Occipital lobe (tissue), 2 donors: Measurements from ENCODE around the gene SCIN. TPM values are rescaled to one million over a fixed set of nuclear protein-coding genes. Genes with fewer than 3 reads are reported as not detected.
"Not testable (repeated sequence)": the region's sequence is repeated elsewhere in the genome, so short reads cannot be mapped to it uniquely, and the experiment has no call there.

ENCODE experiments used
- DNase-seq: peaks from one replicate; lab custom pipeline; 2025; lab: John Stamatoyannopoulos, UW
- total RNA-seq: library from RNA; depleted of rRNA; stranded (reverse); fragments of >200 nt; gene quantifications from one replicate; pipeline ENCODE4 v1.2.3, GENCODE V29; 2014

The SCIN gene
- total RNA-seq, 1 donor from 2014 or later: 1.6 TPM

DNA sequence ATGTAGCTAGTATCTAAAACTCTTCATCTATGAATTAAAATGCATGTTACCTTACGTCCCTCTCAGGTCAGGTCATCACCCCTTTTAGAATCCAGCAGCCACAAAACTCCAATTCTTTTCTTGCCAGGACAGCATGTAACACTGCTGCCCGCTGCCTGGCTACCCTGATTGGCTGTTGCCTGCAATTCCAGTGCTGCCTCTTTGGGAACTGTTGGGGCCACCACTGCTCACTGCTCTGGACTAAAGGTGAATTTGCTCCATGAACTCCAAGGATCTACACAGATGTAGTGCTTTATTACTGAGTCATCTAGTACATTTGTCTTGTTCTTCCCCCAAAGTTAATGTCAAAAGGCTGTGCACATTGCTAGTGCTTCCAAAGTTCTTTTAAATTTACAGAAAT is 40.4 kb downstream of the SCIN start:
- no peak for DNase-seq

DNA sequence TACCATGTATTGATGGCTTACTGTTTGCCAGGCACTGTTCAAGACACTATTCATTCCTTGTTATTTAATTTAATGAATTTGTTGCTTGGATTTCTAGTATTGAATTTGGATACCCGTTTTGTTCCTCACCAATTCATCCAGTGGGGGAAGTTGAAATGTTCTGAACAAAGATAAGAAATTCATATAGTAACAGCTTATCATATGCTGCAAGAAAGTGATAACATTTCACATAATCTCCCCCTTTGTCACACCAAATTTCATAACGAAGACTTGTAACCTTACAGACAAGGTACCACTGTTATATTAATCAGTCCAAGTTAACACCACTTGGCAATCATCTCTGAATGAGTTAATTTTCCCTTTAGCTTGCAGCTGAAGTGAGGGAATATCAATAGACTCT is 42.1 kb downstream of the SCIN start:
- no peak for DNase-seq

DNA sequence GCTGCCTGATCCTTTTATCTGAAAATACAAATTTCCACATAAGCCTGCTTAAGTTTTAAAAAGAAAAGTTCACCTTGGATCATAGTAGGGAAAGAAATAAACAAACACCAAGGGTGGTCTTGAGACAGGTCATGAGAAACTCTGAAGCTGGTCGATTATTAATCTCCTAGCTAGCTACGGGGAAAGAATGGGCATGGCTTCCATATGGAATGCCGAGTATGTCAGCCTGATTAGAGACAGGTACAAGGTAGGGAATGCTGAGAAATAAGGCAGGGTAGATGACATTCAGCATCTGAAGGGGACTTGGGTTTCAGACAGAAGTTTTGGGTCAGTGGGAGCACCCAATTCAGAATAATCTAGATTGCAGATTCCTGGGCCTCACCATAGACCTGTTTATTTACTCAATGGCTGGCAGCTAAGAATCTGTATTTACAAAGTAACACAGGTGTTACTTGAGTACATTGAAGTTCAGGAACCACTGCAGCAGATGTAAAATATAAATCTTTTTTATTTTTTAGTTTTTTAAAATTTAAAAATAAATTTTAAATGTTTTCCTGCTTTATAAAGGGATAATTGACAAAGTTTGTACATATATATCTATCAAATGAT is 49.0 kb downstream of the SCIN start:
- DNase-seq: no peak

DNA sequence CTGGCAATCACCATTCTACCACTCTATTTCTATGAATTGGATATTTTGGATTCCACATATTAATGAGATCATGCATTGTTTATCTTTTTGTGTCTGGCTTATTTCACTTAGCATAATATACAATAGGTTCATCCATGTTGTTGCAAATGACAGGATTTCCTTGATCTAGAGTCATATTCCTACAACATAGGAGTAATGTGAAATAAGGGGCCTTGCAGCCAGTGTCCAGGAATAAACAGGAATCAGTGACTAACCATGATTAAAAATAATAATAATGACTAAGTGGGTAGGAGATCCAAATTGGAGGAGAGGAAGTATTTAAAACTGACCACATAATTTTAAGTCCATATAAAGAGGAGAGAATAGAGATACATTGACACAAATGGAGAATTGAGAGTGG is 49.9 kb downstream of the SCIN start:
- DNase-seq: no peak

DNA sequence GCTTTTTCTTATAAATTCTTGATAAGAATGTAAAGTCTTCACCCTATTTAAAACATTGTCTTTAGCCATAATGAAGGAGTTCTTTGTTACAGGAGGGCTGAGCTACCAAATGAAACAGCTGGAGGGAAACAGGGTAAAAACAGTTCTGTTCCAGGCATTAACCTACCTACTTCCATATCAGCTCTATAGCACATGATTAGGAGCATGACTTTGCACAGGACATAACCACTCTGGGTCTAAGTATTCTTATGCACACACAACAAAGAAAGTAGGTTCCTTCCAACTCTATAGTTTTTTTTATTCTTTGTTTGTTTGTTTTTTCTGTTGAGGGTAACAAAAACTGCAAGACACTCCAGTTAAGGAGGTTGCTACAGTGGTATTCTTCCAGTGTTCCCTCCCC is 52.7 kb downstream of the SCIN start:
- no peak for DNase-seq

DNA sequence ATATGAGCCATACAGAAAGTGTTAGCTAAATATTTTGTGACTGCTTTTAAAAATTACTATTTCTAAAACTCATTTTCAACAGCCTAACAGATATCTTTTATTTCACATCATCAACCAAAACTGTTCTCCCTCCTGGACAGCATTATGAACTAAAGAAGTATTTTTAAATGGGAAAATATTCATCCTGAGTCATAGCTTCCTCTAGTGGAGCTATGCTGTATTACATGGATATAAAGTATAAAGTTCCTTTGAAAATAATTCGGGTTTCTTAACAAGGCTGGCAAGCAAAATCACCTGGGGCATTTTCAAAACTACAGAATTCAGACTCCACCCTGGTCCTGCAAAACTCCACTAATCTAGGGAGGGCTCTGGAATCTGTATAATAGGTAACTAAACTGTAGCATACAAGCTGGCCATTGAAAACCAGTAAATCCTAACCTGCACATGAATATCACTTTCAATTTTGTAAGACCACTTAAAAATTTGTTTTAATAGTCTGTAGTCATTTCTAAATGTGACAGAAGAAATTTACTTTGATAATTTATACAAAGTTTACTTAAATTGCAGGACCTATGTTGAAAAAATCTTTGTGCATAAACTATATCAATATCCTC is 53.5 kb downstream of the SCIN start:
- no peak for DNase-seq

DNA sequence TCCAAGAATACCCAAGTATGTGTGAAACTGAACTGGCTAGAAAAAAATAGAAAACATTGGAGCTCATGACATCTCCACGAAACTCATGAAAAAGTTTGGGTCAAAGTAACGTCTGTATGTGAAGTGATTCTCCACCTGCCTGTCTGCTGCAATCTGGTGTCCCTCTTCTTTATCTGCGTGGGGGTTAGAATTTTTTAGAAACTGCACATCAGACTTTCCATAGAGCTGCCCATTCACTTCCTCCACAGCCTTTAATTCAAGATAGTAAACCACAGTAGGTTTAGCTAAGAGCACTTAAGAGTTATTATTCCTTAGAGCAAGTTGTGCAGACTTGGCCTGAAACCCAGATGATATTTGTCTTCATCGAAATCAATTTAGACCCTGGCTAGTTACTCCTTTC is 55.3 kb downstream of the SCIN start:
- DNase-seq: no peak

DNA sequence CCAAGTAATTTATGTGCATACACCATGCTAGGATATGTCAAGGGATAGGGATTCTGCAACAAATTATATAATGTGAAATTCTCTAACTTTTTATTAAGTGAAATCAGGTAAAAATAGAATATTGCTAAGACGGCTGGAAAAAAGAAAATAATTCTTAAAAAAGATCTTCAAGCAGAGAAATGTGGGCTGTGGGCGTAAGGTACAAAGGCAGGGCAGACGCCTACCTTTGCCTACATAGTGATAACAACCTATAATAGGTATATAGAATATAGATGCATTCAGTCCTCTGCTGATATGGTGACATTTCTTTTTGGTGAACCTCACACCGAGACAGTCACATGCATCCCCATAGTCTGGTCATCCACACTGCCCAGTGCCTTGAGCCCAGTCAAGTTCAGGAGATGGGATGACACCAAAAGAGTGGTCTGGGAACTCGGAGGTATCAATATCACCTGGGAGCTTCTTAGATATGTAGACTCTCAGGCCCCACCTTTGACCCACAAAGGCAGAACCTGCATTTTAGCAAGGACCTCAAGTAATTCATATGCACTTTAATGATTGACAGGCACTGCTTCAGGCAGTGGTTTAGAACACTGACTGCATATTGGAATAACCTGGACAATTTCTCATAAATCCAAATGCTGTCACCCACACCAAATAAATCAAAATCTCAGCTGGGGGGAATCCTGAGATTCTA is 59.4 kb downstream of the SCIN start:
- DNase-seq: no peak

DNA sequence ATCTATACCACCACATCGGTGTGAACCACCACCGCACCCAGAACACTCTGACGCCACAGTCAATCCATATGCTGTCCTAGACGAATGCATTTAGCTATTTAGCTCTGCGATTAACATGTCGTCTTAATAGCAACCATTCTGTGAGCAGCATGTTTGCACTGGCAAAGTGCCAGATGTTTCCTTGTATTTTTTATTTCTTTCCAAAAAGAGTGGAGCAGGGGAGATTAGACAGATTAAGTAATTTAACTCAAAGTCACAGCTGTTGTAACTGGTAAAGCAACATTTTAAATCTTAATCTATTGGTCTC is 59.9 kb downstream of the SCIN start:
- no peak for DNase-seq

DNA sequence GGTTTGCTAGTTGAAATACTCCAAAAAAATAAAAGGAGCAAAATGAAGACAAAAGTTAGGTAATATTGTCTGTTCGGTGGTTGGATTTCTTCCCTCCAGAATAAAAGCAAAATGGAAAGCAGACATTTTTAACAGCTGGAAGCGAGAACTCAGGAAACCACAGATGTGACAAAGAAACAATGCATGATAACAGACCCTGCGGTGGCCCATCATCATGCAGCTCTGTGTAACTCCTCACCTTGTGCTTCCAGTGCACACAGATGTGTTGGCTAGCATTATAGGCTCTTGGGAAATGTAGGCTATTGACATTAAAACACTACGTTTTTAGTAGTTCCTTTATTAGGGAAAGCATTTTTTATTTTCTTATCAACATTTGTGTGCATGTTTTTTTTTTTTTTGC is 63.1 kb downstream of the SCIN start:
- DNase-seq: no peak

DNA sequence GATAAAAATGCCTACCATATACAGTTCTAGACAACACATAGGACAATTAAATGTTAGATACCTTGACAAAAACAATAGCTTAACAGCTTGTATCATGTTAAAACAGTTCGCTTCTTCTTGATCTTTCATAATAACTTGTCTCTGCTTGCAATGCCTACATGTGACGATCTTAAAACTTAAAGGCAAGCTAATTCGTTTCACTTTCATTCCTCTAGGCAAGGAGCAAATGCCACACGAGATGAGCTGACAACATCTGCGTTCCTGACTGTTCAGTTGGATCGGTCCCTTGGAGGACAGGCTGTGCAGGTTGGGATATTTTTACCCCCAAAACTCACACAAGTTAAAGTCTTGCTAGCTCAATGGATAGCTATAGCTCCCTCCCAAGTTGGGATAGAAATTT is 65.3 kb downstream of the SCIN start:
- no peak for DNase-seq

DNA sequence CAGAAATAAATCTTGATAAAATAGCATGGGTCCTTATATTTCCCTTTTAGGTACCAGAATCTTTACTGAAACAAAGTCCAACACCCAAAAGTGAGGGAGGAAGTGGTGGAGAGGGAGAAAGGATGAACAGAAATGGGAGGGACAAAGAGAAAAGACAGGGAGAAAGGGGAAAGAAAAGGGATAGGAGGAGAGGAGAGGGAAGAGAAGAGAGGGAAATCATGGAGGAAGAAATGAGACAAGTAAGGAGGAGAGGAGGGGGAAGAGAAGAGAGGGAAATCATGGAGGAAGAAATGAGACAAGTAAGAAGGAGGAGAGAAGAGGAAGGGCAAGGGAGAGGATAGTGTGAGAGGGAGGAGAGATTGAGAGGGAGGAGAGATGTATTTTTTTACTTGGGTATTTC is 66.8 kb downstream of the SCIN start:
- no peak for DNase-seq

DNA sequence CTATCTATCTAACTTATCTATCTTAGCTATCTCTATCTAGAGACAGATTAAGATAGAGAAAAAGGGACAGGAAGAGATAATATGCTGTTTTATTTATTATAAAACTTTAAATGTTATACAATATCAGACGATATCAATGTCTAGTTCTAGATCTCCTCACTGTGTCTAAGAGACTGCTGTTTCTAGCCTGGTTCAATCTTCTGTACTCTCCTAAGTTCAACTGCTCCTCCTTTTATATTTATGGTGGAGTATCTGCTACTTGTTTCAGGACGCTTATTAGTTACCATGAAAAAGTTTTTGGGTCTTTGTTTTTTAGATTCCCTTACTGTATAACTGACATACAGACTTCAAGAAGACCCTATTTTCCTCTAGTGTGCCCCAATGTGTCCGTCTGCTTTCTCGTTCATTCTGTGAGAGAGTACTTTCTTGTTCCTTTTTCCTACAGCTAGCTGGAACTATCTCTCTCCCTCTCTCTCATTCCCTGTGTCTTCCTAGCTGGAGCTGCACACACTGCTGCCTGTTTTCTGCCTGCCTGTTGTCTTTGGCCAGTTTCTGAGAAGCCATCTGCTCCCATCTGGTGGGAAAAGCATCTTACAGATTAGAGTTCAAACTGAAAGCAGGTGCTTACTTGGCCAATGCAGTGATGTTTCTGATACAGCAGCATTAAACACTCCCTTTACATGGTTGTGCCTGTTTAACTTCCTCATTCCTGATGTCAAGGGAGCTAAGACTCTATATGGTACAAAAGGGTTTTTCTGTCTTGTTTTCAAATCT is 67.5 kb downstream of the SCIN start:
- DNase-seq: no peak

DNA sequence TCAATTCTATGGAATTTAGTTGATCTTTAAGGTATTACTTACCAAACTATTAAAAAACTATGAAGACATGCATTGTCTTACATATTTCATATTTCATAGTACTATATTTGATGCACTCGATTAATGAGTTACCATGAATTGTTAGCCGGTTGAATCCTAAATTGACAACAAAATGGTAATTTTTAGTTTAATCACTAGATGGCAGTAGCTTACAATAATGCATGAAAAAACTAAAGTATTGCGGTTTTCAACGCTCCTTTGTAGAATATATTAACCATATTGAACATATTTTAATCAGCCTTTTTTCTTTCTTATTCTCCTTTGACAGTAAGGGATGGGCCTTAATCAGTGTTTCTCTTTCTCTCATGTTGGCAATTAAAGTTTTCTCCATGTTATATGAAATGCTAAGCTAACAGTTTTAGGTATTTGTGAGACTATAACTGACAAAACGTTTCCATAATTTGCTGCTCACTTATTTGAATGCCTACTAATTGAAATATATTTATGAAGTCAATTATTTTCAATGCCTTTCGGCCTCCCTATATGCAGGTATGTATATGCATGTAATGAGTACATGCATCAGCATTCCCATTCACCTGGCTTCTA is 68.4 kb downstream of the SCIN start:
- DNase-seq: no peak

DNA sequence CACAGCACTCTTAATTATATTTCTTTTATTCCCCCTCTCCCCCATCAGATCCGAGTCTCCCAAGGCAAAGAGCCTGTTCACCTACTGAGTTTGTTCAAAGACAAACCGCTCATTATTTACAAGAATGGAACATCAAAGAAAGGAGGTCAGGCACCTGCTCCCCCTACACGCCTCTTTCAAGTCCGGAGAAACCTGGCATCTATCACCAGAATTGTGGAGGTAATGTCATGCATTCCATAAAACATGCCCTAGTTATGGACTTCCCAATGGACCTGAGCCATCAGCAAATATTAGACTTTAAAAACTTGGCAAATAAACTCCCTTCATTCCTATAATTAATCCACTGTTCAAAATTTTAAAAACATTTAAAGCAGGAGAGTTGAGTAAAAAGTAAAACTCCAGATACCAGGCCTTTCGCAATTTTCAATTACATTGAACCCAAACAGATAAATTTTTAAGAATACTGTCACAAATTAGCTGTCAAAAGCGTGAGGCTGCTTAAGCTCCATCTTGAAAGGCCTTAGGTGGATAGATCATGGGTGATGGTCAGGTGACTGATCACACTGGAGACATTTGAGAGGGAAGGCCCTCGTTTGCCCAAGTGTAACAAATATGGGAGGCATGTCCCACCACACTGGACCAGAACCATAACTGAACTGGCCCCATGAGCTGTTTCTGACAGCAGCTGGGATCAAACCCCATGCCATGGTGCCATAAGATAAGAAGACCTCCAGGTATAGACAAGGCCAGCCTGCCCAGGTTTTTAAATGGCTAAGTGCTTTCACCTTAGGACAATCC is 70.0 kb downstream of the SCIN start:
- no peak for DNase-seq

DNA sequence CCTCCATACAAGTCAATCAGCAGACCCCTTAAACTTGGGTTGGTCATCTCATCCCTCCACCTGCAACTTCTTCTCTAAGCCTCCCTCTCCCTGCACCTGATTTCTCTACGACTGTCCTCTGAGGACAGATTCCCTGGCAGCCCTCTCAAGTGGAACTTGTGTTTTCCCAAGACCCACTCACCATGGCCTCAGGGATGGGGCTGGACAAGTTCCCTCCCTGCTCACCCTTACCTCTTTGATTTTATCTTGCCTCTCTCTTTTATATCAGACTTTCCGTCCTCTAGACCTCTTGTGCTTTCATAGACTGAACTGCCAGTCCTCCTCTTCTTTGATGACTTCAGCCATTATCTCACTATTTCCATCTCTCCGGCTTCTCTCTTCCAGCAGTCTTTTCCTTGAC is 70.7 kb downstream of the SCIN start:
- DNase-seq: no peak

DNA sequence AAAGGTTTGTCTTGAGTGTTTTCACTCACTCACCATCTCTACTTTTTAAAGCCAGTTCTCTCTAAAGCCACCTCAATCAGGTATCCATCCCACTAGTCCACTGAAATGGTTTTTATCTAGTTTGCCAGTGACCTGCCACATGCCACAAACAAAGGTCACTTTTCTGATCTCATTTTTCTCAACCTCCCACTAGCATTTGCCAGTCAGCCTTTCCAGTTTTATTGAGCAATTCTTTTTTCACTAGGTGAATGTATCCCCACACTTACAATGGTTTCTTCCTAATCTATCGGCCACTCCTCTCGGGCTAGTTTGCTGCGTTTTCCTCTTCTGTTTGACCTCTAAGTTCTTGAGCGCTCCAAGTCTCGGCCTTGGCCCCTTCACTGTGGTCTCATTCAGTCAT is 72.0 kb downstream of the SCIN start:
- no peak for DNase-seq

DNA sequence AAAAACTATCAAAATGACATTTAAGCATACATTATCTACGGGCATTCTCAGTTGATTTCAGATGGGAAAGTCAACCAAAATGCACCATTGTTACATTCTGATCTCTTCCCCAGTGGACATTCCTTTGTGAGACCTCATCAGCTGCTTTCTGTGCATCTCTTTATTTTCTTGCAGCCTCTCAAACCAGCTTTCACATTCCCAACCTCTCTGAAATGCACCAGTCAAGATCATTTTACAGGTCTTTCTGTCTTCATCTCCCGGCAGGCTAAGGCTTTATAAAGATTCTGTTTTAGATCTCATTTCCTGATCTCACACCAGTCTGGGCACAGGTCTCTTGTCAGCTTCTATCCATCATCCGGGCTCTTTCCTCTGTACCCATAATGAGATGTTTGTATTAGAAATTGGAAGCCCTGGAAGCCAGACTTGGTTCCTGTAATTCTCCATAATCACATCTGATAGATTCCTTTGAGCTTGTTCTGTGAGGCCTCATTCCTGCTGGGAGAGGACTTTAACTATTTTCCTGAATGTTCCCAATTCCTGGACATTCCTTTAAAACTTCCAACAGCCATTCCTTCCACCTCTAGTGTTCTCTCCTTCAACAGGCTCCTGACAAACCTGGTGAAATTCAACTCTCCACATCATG is 72.6 kb downstream of the SCIN start:
- DNase-seq: no peak

DNA sequence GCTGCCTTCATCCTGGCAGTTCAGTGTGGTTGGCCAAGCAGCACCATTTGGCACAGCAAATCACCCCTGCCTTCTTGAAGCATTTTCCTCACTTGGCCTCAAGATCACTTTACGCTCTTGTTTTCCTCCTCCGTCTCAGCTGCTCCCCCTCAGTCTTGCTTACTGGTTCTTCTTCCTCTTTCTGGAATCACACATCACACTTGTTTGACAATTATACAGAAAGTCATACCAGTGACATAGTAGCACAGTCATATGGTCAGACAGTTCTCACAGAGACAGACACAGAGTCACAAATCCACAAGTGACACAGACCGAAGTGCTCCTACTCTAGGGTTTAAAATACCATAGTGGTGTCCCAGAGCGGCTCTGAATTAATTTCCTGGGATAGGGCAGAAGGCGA is 73.1 kb downstream of the SCIN start:
- no peak for DNase-seq

DNA sequence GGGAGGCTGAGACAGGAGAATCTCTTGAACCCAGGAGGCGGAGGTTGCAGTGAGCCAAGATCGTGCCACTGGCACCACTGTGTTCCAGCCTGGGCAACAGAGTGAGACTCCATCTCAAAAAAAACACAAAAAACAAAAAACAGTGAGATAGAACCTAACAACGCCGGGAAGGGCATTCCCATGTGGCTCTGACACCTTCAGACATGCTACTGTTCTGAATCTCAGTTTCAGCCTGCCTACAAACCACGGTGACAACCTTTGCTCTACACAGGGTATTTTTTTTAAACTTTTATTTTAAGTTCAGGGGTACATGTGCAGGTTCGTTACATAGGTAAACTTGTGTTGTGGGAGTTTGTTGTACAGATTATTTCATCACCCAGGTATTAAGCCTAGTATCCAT is 74.7 kb downstream of the SCIN start:
- not testable (repeated sequence) for DNase-seq

DNA sequence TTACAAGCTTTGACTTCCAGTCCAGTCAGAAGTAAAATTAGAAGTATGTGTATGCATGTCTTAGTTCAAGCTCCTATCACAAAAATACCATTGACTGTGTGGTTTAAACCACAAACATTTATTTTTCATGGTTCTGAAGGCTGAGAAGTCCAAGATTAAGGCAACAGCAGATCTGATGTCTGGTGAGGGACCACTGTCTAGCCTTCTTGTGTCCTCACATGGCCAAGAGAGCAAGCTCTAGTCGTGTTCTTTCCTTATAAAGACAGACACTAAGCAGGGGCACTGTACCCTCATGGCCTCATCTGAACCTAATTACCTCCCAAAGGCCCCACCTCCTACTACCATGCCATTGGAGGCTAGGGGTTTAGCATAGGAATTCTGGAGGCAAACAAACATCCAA is 75.6 kb downstream of the SCIN start:
- no peak for DNase-seq
